LNCAP (cell line): ENCODE data around the gene C1orf35.

Experiments used
- CTCF ChIP-seq: fragments of 450-650 bp; IDR thresholded peaks from 2 replicates; pipeline ENCODE4 v1.5.1; 2017; ENCODE audit warnings: mild to moderate bottlenecking

C1orf35 gene

DNA sequence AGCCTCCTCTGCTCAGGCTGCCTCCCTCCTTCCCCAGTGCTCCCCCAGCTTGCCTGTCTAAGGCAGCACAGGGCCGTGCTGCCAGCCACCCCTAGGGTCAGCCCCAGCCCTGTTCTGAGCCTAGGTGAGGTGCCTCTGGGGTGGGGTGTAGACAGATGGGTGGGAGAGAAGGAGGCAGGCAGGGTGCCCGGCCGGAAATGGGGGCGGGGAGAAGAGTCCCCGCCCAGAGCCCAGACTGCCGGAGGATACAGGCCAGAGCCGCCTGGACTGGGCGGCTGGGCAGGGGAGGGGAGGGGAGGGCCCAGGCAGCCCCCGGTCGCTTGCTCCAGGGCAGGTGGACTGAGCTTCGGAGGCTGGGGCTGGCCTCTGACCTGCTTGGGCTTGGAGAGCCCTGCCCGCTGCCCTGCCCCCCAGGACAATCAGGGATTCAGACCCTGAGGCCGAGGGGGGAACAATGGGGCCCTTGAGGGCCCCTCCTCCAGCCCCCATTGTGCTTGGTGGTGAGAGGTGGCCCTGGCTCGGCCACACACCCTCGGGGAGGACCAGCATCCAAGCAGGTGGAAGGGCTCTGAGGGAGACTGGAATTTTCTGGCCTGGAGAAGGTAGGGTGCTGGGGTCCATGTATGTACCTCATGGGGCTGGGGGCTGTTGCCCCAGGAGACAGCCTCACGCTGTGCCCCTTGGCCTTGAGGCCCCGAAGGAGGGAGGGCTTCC, 46.4 kb upstream of the C1orf35 start, which contains the start of gene GJC2:
Gene GJC2 (plus strand): TSS at position 525 of the 714 bp plus-strand sequence. CDS start 7,829 bp downstream, outside the sequence.
- no peak for TF ChIP-seq CTCF

DNA sequence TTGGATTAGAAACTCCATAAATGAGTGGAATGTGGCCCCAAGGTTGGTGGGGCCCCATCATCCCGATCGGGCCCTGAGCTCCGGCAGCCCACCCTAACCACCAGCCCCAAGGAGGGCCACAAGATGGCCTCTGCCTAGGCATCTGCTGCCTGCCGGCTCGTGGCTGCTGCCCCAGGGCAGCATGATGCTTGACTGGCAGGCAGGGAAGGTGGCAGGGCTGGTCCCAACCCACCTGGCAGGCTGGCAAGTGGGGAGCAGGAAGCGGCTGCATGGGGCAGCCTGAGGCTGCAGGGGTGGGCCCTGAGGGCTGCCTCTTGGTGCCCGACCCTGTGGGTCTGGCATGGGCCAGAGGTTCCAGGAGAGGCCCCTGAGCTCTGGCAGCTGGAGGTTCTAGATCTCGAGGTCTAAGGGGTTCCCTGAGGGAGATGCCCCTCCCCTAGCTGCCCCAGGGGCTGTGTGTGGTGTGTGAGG, 45.8 kb upstream of the C1orf35 start:
- no peak for TF ChIP-seq CTCF

DNA sequence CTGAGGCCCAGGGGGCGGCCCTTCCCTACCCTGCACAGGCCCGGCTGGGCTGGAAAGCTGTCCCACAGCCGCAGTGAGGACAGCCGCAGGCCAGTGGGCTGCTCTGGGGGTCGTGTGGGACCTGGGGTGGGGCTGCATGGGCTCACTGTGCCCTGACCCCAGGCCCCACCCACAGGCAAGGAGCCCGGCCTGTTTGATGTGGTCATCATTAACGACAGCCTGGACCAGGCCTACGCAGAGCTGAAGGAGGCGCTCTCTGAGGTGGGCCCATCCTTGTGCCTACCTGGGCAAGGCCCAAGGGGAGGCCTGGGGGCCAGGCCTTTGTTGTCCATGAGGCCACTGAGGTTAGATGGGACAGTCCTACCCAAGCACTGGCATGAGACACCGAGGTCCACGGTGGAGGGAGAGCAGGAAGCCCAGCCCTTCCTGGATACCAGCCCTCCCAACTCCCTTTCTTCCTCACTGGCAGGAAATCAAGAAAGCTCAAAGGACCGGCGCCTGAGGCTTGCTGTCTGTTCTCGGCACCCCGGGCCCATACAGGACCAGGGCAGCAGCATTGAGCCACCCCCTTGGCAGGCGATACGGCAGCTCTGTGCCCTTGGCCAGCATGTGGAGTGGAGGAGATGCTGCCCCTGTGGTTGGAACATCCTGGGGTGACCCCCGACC, 45.2 kb upstream of the C1orf35 start:
- no peak for TF ChIP-seq CTCF

DNA sequence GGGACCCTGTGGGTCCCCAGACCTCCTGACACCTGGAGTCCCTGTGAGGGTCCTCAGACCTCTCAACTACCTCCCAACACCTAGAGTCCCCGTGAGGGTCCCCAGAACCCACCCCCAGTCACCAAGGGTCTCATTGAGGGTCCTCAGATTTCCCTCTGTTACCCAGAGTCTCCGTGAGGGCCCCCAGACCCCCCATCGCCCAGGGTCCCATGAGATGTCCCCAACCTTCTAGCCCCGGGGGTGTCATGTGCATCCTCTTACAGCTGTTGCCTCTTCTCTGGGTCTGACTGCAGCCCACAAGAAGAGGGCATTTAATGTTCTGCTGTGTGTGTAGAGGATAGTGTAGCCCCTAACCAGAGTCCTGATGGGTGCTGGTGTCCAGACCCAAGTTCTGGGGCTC, 44.6 kb upstream of the C1orf35 start:
- no peak for TF ChIP-seq CTCF

DNA sequence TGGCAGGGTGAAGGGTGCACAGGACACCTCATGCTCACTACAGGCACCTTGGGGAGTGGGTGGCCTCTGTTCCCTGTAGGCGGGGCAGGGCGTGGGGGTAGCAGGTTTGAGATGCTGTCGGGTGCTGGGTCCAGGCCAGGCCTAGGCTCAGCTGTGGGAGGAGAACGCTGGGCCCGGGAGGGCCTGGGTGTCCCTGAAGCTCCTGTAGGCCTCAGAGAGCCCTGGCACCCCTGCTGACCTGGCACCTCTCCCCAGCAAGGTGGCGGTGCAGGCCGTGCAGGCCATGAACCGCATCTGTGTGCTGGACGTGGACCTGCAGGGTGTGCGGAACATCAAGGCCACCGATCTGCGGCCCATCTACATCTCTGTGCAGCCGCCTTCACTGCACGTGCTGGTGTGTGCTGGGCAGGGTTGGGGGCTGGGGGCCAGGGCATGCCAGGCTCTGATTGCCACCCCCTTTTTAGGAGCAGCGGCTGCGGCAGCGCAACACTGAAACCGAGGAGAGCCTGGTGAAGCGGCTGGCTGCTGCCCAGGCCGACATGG, 44.1 kb upstream of the C1orf35 start:
- no peak for TF ChIP-seq CTCF

DNA sequence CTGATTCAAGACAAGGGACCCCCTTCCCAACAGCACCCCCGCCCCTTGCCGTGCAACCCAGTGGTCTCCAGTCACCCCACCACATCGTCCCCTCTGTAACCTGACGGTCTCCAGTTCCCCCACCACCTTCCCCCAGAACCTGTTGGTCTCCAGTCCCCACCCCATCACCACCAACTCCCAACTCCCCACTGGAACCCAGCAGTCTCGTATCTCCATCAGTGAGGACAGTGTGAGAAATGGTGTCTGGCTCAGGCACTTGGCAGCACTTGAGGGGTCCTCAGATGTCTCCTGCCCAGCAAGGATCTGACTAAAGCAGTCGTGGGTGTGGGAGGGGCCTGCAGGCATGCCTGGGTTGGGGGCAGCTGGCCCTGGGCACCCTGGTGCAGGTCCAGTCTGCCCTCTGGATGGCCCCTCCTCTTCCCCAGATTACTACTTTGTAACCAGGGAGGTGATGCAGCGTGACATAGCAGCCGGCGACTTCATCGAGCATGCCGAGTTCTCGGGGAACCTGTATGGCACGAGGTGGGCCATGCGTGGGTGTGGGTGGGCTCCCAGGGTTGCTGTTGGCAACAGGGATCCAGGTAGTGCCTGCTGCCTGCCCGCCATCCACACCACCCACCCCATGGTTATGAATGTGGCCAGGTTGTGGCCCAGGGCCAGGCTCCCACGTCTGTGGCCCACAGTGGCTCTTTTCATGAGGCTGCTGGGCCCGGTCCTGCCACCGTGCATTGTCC, 43.5 kb upstream of the C1orf35 start:
- TF ChIP-seq CTCF: no peak
